Endometrial microvascular endothelial cells (primary cell): ENCODE results near the gene PLA2G6. TPM values are rescaled to one million over a fixed set of nuclear protein-coding genes. Genes with fewer than 3 reads are reported as not detected.

Experiments used
- in situ Hi-C: cut with HindIII; loops from 2 replicates; pipeline ENCODE4 v1.10.0; 2017; ENCODE audit warnings: low sequenced_read_pairs, low pct_unique_long_range_greater_than_20kb; ENCODE audit errors: inconsistent ontology term
- total RNA-seq: library from RNA; depleted of rRNA; stranded (reverse); fragments of >200 nt; gene quantifications from one replicate; pipeline ENCODE4 v1.2.3, GENCODE V29; 2015; ENCODE audit errors: inconsistent ontology term

Gene PLA2G6
- total RNA-seq, 1 donor from 2014 or later, result 1.6 TPM

DNA sequence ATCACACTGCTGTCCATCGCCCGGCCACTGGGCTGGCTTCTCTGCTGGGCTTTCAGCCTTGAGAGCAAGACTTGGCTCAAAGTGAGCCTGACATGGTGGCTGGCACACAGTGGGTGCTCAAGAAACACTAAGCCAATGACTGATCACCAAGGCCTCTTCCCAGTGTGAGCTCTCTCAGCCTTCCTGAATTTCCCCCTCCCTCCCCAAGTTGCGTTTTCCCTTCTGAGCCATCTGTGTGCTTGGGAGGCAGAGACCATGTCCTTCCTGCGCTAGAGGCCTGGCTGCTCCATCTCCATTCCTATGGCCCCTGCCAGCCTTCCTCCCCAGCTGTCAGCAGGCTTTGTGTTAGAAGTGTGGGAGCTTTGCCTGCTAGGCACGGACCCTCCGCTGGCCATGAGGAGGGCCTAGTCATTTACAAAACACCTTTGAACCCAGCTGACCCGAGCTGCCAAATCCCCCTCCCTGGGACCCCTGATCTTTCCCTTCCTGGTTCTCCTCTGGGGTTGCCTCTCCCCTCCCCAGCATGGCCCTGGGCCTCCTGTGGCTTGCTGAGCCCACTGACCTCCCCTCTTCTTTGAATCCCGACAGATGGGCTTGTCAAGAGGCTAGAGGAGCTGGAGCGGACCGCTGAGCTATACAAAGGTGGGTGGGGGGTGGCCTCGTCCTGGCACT, 111.2 kb downstream of the PLA2G6 start:
- in situ Hi-C loops, result no loop called here

- in situ Hi-C loops, result no loop called here
Measured at GRCh38 chr22:38069372-38070249, 112.0 kb downstream of the PLA2G6 start.

DNA sequence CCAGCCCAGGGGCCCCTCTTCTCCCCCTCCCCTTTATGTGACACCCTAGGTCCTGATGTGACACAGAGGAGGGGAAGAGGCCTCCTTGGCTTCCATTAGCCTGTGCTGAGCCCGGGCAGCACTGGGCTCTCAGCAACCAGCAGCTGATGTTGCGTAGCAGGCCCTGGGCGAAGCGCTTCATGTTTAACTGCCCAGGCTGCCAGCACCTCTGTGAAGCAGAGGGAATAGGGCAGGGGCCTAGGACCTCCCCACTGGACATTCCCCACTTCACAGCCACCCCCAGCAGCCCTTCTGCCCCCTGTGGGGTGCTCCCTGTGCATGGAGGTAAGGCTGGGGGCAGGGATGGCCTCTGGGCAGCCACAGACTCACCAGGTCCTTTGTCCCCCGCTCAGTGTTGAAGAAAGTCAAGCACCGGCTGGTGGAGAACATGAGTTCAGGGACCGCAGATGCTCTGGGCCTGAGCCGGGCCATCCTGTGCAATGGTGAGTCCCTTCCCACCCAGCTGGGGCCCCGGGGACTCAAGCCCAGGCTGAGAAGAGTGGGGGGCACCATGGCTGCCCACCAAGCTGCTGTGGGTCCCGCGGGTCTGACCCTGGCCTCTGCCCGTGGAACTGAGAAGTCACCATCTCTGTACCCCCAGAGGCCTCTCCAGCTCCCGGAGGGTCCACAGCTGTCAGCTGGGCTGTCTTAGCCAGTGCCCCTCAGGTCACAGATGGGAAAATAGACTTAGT, 112.8 kb downstream of the PLA2G6 start:
- in situ Hi-C loops, result no loop called here

DNA sequence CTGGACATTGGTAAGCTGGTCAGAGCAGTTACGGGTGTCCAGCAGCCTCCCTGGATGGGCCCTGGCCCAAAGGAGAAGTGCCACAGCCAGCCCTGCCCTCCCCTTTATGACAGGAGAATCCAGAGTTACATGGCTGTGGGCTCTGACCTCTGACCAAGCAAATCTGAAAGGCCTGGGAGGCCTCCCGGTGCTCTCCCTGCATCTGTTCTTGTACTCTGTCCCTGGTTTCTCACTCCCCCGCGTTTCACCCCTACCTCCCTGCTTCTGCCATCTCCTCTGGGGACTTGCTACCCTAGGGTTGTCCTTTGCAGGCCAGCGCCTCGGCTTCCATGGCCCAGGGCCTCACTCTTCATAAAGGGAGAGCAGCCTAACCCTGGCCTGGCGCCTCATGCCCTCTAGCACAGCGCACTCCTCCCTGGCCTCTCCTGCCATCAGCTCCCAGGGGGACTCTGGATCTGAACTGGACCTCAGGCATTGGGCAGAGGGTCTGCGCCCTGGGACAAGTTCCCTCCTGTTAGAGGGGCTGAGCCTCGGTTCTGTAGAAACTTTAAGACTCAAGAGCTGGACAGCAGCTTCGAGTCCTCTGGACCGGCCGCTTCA, 113.8 kb downstream of the PLA2G6 start:
- in situ Hi-C loops, result no loop called here

DNA sequence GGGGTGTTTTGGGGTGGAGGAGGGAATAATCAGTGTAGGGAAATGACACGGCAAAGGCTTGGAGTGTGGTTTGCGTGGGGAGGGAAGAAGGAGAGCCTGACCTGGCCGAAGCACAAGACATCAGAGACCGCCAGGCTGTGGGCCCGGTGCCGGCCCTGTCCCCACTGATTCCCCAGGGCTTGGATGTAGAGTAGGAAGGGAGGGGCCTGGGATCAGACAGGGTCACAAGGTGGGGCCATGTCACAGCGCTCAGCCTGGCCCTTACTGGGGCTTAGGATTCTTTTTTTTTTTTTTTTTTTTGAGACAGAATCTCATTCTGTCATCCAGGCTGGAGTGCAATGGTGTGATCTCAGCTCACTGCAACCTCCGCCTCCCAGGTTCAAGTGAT, 114.6 kb downstream of the PLA2G6 start:
- in situ Hi-C loops, result no loop called here

DNA sequence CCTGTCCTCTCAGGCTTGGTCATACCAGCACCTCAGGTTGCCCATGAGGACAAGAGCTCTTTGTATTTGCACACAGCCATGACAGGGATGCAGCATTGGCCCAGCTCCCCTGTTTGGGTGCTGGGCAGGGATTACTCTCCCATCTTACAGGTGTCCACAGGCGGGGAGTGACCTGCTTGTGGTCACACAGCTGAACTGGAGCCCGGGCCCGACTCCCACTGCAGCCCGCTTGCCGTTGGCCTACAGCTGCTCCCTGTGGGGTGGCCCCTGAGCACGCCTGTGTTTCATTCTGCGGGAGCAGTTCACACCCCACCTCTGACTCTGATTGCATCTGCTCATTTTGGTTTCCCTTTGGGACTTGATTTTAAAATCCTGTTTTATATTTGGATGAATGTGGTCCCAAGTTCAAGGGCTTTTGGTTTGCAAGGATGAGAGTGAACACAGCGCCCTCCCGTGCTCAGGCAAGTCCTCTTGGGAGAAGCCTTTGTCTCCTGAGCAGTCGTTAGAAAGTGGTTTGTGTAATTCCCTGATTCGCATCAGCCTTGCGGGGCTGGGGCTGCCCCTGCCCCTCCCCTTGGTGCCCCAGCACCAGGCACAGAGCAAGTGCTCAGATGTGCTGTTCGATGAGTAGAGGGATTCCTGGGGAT, 115.1 kb downstream of the PLA2G6 start:
- in situ Hi-C loops, result no loop called here

GRCh38 chr22:38065539-38065938, 116.1 kb downstream of the PLA2G6 start:
- in situ Hi-C loops, result no loop called here

DNA sequence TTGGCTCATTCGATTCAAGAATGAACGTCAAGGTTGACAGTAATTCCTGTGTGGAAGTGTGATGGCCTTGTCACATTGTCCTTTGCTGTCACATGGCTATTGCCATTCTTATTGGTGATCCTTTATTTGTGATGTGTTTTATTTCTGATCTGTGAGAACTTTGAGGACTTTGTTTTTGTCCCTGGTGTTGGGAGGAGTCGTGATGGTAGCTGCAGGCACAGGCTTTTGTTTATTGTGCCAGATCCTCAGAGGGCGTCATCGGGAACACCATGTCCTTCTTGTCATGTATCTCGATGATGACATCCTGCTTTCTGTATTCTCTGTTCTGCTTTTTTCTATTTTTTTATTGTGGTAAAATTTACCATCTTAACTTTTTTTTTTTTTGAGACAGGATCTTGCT, 118.8 kb downstream of the PLA2G6 start:
- in situ Hi-C loops, result no loop called here

Other genes with a start within 250 kb of the PLA2G6 start
- not detected for gene C22orf23, start 228.2 kb downstream of the PLA2G6 start, total RNA-seq
- 80.4 TPM for gene POLR2F, start 228.1 kb downstream of the PLA2G6 start, total RNA-seq
- gene SOX10, start 197.3 kb downstream of the PLA2G6 start, total RNA-seq, result not detected
- gene PICK1, start 124.4 kb downstream of the PLA2G6 start, total RNA-seq, result 17.2 TPM
- not detected for gene SLC16A8, start 97.6 kb downstream of the PLA2G6 start, total RNA-seq
- gene BAIAP2L2, start 71.1 kb downstream of the PLA2G6 start, total RNA-seq, result 0.09 TPM
- gene MAFF, start 20.2 kb upstream of the PLA2G6 start, total RNA-seq, result 50.5 TPM
- 111 TPM for gene TMEM184B, start 91.2 kb upstream of the PLA2G6 start, total RNA-seq
- gene CSNK1E, start 135.6 kb upstream of the PLA2G6 start, total RNA-seq, result 153 TPM